Cardiac muscle cell (in vitro differentiated cells and primary cell): ENCODE measurements around the gene METTL15. TPM values are rescaled to one million over a fixed set of nuclear protein-coding genes. Genes with fewer than 3 reads are reported as not detected.
A peak's percentile ranks its signal among the peaks of the same experiment; 100 is the strongest.
"Not testable (repeated sequence)": the region's sequence is repeated elsewhere in the genome, so short reads cannot be mapped to it uniquely, and the experiment has no call there.

Source experiments
- DNase-seq, 2 donors: peaks; one replicate each; pipeline versions ENCODE4 v3.0.0 to v3.0.0-alpha.2; 2010 to 2017; ENCODE audit warnings: low read depth in 1 of 2, low spot score in 1 of 2
- H3K27ac ChIP-seq: fragments of 200-600 bp; sonication (generic); 2 replicates; pipeline ENCODE4 v1.5.1; 2016
- H3K27me3 ChIP-seq: fragments of 200-600 bp; sonication (generic); 2 replicates; pipeline ENCODE4 v1.6.0; 2016; ENCODE audit warnings: control low read depth
- H3K36me3 ChIP-seq: fragments of 200-600 bp; sonication (generic); 2 replicates; pipeline ENCODE4 v1.5.1; 2016; ENCODE audit warnings: control low read depth
- H3K4me1 ChIP-seq: fragments of 200-600 bp; sonication (generic); 2 replicates; pipeline ENCODE4 v1.8.1; 2017; ENCODE audit warnings: low read depth, mild to moderate bottlenecking, mixed run types
- H3K4me3 ChIP-seq: fragments of 200-600 bp; sonication (generic); 2 replicates; pipeline ENCODE4 v1.5.1; 2016; ENCODE audit warnings: mild to moderate bottlenecking
- H3K9me3 ChIP-seq: fragments of 200-600 bp; sonication (generic); 2 replicates; pipeline ENCODE4 v1.5.1; 2017; ENCODE audit warnings: low read depth, mild to moderate bottlenecking, control low read depth
- polyA plus RNA-seq: library from polyadenylated mRNA; unstranded; fragments of >200 nt; fragmentation: Nextera tagmentation; extraction: Ambion mirVana; gene quantifications from 2 replicates; pipeline ENCODE4 v1.2.1, GENCODE V29; 2016
- total RNA-seq: library from RNA; depleted of rRNA; stranded (reverse); fragments of >200 nt; gene quantifications from 2 replicates; pipeline ENCODE4 v1.2.3, GENCODE V29; 2016
- TF ChIP-seq, protein P1 (sequence below): IDR thresholded peaks from 2 replicates; pipeline ENCODE4 v1.5.1; 2012; ENCODE audit warnings: low read depth, mild to moderate bottlenecking, low read length

Gene METTL15
- total and polyA plus RNA-seq, 2 experiments from 2014 or later = 13.2 to 15.3 TPM

GRCh38 chr11:28114116-28114515, 5.9 kb downstream of the METTL15 start:
- Histone ChIP-seq H3K27me3 (no peaks in the 10 kb centered on the region), H3K9me3 (no peaks in the 10 kb centered on the region), H3K36me3 (peaks cover 7% of the 10 kb centered on the region), H3K4me1 (peaks cover 15% of the 10 kb centered on the region), H3K4me3 (no peak overlapping the region), H3K27ac (no peak overlapping the region)
- DNase-seq = no peak
- TF ChIP-seq, protein P1, sequence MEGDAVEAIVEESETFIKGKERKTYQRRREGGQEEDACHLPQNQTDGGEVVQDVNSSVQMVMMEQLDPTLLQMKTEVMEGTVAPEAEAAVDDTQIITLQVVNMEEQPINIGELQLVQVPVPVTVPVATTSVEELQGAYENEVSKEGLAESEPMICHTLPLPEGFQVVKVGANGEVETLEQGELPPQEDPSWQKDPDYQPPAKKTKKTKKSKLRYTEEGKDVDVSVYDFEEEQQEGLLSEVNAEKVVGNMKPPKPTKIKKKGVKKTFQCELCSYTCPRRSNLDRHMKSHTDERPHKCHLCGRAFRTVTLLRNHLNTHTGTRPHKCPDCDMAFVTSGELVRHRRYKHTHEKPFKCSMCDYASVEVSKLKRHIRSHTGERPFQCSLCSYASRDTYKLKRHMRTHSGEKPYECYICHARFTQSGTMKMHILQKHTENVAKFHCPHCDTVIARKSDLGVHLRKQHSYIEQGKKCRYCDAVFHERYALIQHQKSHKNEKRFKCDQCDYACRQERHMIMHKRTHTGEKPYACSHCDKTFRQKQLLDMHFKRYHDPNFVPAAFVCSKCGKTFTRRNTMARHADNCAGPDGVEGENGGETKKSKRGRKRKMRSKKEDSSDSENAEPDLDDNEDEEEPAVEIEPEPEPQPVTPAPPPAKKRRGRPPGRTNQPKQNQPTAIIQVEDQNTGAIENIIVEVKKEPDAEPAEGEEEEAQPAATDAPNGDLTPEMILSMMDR = no peak

DNA sequence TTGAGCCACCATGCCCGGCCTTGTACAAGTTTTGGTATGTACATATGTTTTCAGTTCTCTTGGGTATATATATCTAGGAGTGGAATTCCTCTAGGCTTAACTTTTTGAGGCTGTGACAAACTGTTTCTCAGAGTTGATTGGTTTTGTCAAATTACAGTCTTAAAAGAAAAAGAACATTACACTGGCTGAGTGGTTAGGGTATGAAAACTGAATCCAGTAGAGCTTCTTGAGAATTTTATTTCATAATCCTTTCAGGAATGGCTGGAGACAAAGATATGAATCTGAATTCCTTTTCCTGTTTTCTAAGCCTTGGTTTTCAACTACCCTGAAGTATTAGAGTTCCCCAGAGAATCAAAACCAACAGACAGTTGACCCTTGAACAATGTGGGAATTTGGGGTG, 6.5 kb downstream of the METTL15 start:
- H3K9me3 ChIP-seq = no peaks in the 10 kb centered on the region
- H3K4me1 ChIP-seq = peaks cover 9% of the 10 kb centered on the region
- H3K4me3 ChIP-seq = no peak overlapping the region
- no peaks in the 10 kb centered on the region for H3K27me3 ChIP-seq
- TF ChIP-seq, protein P1 = no peak
- H3K27ac ChIP-seq = no peak overlapping the region
- peaks cover 8% of the 10 kb centered on the region for H3K36me3 ChIP-seq
- DNase-seq = no peak

DNA sequence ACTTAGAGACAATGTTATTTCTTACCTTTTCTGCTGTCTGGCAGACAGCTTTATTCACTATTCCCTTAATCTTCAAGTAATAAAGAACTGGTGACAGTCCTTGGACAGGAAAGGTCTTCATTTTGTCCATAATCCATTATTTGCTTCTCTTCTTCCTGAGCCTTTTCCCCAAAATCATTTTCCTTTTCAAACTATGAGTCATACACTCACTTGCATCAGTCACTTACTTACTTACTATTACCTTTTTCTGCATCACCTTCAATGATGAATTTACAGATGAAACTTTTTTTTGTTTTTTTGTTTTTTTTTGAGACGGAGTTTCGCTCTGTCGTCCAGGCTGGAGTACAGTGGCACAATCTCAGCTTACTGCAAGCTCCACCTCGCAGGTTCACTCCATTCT, 9.5 kb downstream of the METTL15 start:
- Histone ChIP-seq H3K27ac (no peak overlapping the region), H3K36me3 (peaks cover 8% of the 10 kb centered on the region), H3K4me1 (no peaks in the 10 kb centered on the region), H3K9me3 (no peaks in the 10 kb centered on the region), H3K27me3 (no peaks in the 10 kb centered on the region), H3K4me3 (no peak overlapping the region)
- TF ChIP-seq, protein P1 = no peak
- no peak for DNase-seq

- Histone ChIP-seq H3K36me3 (peaks cover 9% of the 10 kb centered on the region), H3K27ac (no peak overlapping the region), H3K4me1 (no peaks in the 10 kb centered on the region), H3K9me3 (no peaks in the 10 kb centered on the region), H3K4me3 (no peak overlapping the region), H3K27me3 (no peaks in the 10 kb centered on the region)
- no peak for DNase-seq
- TF ChIP-seq, protein P1 = no peak
Observed at GRCh38 chr11:28123151-28123581, 15.0 kb downstream of the METTL15 start.

DNA sequence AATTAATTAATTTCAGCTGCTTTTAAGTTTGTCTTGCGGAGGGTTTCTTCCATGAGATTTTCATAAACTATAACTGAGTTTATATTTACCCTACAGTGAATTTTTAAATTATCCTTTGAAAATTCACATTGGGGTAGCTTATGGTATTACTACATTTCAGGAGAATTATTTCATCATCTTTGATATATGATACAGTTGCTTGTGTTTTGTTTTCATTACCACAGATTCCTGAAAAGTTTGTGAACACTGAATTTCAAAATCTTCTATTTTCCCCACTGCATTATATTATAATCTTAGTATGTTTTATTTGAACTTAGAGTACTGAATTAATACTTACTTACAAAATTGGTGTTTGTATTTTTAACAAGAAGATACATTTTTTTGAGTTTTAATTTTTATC, 24.4 kb downstream of the METTL15 start:
- H3K4me3 ChIP-seq = no peak overlapping the region
- no peaks in the 10 kb centered on the region for H3K27me3 ChIP-seq
- TF ChIP-seq, protein P1 = no peak
- H3K4me1 ChIP-seq = no peaks in the 10 kb centered on the region
- H3K9me3 ChIP-seq = no peaks in the 10 kb centered on the region
- DNase-seq = no peak
- H3K27ac ChIP-seq = no peak overlapping the region
- no peaks in the 10 kb centered on the region for H3K36me3 ChIP-seq

DNA sequence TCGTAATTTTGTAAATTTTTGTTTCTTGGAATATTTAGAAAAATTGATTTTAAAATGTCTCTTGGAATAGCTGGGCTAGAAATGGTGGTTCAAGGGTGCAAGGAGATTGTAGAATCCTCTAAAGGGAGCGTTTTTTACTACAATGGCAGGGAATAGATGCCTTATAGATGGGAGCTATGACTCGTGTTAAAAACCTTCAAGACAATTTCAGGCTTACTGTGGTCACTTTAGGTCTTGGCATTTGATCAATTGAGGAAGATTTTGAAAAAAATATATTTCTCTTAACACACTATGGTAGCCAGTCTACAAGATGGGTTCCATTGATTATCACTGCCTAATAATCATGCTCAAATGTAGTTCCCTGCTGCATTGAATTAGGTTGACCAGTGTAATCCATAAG, 25.0 kb downstream of the METTL15 start:
- Histone ChIP-seq H3K9me3 (no peaks in the 10 kb centered on the region), H3K36me3 (no peaks in the 10 kb centered on the region), H3K4me1 (no peaks in the 10 kb centered on the region), H3K27ac (no peak overlapping the region), H3K4me3 (no peak overlapping the region), H3K27me3 (no peaks in the 10 kb centered on the region)
- DNase-seq = peak in 1 of 2 donors; percentile 28
- TF ChIP-seq, protein P1 = no peak

- H3K36me3 ChIP-seq, H3K9me3 ChIP-seq, H3K4me1 ChIP-seq, DNase-seq, H3K27ac ChIP-seq, H3K27me3 ChIP-seq, H3K4me3 ChIP-seq: not testable (repeated sequence)
Observed at GRCh38 chr11:28136157-28136556, 28.0 kb downstream of the METTL15 start.
